Measurements from ENCODE around the gene IDI1.

The IDI1 gene

DNA sequence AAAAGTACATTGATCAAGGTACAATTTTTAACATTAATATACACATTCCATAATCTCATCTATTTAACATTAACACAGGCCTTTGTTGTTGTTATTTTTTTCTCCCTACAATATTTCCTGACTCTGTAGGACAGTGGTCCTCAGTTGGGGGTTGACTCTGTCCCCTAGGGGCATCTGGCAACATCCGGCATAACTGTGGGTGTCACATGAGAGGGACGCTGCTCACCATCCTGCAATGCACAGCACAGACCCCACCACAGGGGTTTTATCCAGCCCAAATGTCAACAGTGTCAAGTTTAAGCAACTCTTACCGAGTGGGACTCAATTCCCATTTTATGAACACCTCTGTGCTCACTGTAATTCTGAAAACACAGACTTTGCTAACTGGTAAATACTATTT, 8.8 kb downstream of the IDI1 start:
- TF ChIP-seq TAF1 (IDR thresholded peaks at IDR 0.05; ENCODE audit: low read depth) (no peak), EGR1 (IDR thresholded peaks at IDR 0.05) (no peak), TEAD4 (IDR thresholded peaks at IDR 0.05) (no peak), CEBPB (IDR thresholded peaks at IDR 0.05) (no peak), YY1 (IDR thresholded peaks at IDR 0.05; ENCODE audit: low read depth) (no peak), NFIC (IDR thresholded peaks at IDR 0.05) (no peak), FOXM1 (IDR thresholded peaks at IDR 0.05; ENCODE audit: borderline replicate concordance, low read depth) (no peak), CREB1 (IDR thresholded peaks at IDR 0.05; ENCODE audit: low read depth) (no peak)
- TF ChIP-seq, protein P1, sequence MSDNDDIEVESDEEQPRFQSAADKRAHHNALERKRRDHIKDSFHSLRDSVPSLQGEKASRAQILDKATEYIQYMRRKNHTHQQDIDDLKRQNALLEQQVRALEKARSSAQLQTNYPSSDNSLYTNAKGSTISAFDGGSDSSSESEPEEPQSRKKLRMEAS (IDR thresholded peaks at IDR 0.05), result no peak
- TF ChIP-seq, protein P2, sequence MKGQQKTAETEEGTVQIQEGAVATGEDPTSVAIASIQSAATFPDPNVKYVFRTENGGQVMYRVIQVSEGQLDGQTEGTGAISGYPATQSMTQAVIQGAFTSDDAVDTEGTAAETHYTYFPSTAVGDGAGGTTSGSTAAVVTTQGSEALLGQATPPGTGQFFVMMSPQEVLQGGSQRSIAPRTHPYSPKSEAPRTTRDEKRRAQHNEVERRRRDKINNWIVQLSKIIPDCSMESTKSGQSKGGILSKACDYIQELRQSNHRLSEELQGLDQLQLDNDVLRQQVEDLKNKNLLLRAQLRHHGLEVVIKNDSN (IDR thresholded peaks at IDR 0.05), result no peak

DNA sequence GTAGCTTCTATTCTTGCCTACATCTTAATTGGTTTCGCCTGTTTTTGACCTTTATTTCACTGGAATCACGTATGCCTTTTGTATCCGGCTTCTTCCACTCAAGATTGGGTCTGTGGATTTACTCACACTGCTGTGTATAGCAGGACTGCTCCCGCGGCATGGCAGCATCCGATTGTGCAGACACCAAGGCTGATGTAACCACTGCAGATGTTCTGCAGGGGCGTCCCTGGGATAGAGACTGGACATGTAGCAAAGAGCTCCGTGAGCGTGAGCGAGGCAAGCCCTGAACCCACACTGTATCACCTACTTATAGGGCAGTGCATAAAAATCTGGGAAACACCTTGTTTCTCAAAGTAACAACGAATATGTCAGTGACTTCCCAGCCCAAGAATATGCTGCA, 11.8 kb downstream of the IDI1 start:
- no peak for TF ChIP-seq TEAD4 (IDR thresholded peaks at IDR 0.05)
- no peak for TF ChIP-seq TAF1 (IDR thresholded peaks at IDR 0.05; ENCODE audit: low read depth)
- no peak for TF ChIP-seq RAD21 (IDR thresholded peaks at IDR 0.05; ENCODE audit: low read depth)
- TF ChIP-seq ZBTB7A (IDR thresholded peaks at IDR 0.05; ENCODE audit: low read depth), result no peak
- TF ChIP-seq NFIC (IDR thresholded peaks at IDR 0.05), result no peak
- no peak for TF ChIP-seq FOXM1 (IDR thresholded peaks at IDR 0.05; ENCODE audit: borderline replicate concordance, low read depth)
- TF ChIP-seq, protein P1 (IDR thresholded peaks at IDR 0.05), result no peak
- TF ChIP-seq EP300 (IDR thresholded peaks at IDR 0.05; ENCODE audit: borderline replicate concordance), result no peak
- TF ChIP-seq YY1 (IDR thresholded peaks at IDR 0.05; ENCODE audit: low read depth), result no peak
- no peak for TF ChIP-seq CEBPB (IDR thresholded peaks at IDR 0.05)
- TF ChIP-seq, protein P2 (IDR thresholded peaks at IDR 0.05), result no peak
- TF ChIP-seq CREB1 (IDR thresholded peaks at IDR 0.05; ENCODE audit: low read depth), result no peak
- TF ChIP-seq EGR1 (IDR thresholded peaks at IDR 0.05), result no peak
- TF ChIP-seq, protein P3, sequence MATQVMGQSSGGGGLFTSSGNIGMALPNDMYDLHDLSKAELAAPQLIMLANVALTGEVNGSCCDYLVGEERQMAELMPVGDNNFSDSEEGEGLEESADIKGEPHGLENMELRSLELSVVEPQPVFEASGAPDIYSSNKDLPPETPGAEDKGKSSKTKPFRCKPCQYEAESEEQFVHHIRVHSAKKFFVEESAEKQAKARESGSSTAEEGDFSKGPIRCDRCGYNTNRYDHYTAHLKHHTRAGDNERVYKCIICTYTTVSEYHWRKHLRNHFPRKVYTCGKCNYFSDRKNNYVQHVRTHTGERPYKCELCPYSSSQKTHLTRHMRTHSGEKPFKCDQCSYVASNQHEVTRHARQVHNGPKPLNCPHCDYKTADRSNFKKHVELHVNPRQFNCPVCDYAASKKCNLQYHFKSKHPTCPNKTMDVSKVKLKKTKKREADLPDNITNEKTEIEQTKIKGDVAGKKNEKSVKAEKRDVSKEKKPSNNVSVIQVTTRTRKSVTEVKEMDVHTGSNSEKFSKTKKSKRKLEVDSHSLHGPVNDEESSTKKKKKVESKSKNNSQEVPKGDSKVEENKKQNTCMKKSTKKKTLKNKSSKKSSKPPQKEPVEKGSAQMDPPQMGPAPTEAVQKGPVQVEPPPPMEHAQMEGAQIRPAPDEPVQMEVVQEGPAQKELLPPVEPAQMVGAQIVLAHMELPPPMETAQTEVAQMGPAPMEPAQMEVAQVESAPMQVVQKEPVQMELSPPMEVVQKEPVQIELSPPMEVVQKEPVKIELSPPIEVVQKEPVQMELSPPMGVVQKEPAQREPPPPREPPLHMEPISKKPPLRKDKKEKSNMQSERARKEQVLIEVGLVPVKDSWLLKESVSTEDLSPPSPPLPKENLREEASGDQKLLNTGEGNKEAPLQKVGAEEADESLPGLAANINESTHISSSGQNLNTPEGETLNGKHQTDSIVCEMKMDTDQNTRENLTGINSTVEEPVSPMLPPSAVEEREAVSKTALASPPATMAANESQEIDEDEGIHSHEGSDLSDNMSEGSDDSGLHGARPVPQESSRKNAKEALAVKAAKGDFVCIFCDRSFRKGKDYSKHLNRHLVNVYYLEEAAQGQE (IDR thresholded peaks at IDR 0.05; ENCODE audit: low read depth), result no peak
- TF ChIP-seq TCF12 (IDR thresholded peaks at IDR 0.05; ENCODE audit: low read depth), result no peak

DNA sequence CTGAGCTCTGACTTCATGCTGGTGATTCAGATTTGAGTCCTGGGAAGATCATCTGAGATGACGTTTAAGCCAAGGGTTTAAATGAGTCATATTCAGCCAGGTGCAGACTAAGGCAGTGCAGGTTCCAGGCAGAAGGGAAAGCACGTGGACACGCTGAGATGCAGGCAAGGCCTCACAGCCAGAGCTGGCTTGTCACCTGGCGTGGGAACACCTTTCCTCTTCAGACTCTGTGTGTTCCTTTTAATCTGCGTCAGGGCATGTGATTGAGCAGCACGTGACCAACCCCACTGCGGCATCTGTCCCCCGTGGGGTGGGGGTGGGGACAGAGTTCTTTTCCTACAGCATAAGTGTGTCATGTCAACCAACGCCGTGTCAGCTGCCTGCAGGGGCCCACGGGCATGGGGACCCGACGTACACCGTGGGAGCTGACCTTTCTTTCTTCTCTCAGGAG, 12.6 kb downstream of the IDI1 start:
- TF ChIP-seq, protein P1 (IDR thresholded peaks at IDR 0.05), result 0 out of 2 replicates have a peak, but pooled peaks have one; percentile 18
- no peak for TF ChIP-seq NFIC (IDR thresholded peaks at IDR 0.05)
- TF ChIP-seq ZBTB7A (IDR thresholded peaks at IDR 0.05; ENCODE audit: low read depth), result no peak
- TF ChIP-seq RAD21 (IDR thresholded peaks at IDR 0.05; ENCODE audit: low read depth), result no peak
- TF ChIP-seq, protein P2 (IDR thresholded peaks at IDR 0.05), result no peak
- TF ChIP-seq TCF12 (IDR thresholded peaks at IDR 0.05; ENCODE audit: low read depth), result no peak
- TF ChIP-seq CEBPB (IDR thresholded peaks at IDR 0.05), result no peak
- TF ChIP-seq FOXM1 (IDR thresholded peaks at IDR 0.05; ENCODE audit: borderline replicate concordance, low read depth), result no peak
- TF ChIP-seq, protein P3 (IDR thresholded peaks at IDR 0.05; ENCODE audit: low read depth), result no peak

DNA sequence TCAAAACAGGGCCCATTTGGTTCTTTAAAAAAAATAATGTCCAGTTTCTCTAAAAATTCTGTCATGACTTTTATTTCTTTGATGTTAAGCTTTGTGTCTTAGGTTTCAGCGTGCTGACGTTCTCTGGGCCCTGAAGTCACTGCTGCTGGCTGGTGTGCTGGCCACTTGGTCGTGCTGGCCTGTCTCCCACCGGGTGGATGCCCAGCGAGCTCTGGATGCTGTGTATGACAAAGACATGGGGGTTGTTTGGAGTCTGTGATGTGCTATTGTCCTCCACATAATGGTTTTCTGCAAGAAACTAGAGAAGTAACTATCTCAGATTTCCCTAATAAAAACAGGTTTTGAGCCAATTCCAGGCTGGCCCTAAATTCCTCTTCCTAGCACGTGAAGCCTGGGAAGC, 13.7 kb downstream of the IDI1 start:
- no peak for TF ChIP-seq EGR1 (IDR thresholded peaks at IDR 0.05)
- TF ChIP-seq CREB1 (IDR thresholded peaks at IDR 0.05; ENCODE audit: low read depth), result no peak
- TF ChIP-seq FOXM1 (IDR thresholded peaks at IDR 0.05; ENCODE audit: borderline replicate concordance, low read depth), result no peak
- TF ChIP-seq YY1 (IDR thresholded peaks at IDR 0.05; ENCODE audit: low read depth), result no peak
- no peak for TF ChIP-seq NFIC (IDR thresholded peaks at IDR 0.05)
- no peak for TF ChIP-seq ZBTB7A (IDR thresholded peaks at IDR 0.05; ENCODE audit: low read depth)
- TF ChIP-seq RAD21 (IDR thresholded peaks at IDR 0.05; ENCODE audit: low read depth), result no peak
- TF ChIP-seq, protein P1 (IDR thresholded peaks at IDR 0.05), result no peak
- TF ChIP-seq TAF1 (IDR thresholded peaks at IDR 0.05; ENCODE audit: low read depth), result no peak
- TF ChIP-seq TCF12 (IDR thresholded peaks at IDR 0.05; ENCODE audit: low read depth), result no peak
- TF ChIP-seq, protein P2 (IDR thresholded peaks at IDR 0.05), result no peak
- TF ChIP-seq EP300 (IDR thresholded peaks at IDR 0.05; ENCODE audit: borderline replicate concordance), result no peak
- TF ChIP-seq TEAD4 (IDR thresholded peaks at IDR 0.05), result no peak
- TF ChIP-seq CEBPB (IDR thresholded peaks at IDR 0.05), result no peak
- TF ChIP-seq, protein P3 (IDR thresholded peaks at IDR 0.05; ENCODE audit: low read depth), result no peak
